T-helper 2 cell treated with Interferon-gamma antibody and Interleukin-4, amounts not matched to agents 5 μg/mL and 100 μg/mL, for 36 hours (primary cell): Measurements from ENCODE around the gene UNC93A.
"Not testable (repeated sequence)": the region's sequence is repeated elsewhere in the genome, so short reads cannot be mapped to it uniquely, and the experiment has no call there.

Experiments used
- DNase-seq: peaks from one replicate; pipeline ENCODE4 v3.0.0; 2021; ENCODE audit warnings: low spot score
- H3K27ac Mint-ChIP-seq: one replicate; pipeline ENCODE4 v1.8.0; 2021; ENCODE audit warnings: mild to moderate bottlenecking, mixed read lengths
- H3K27me3 Mint-ChIP-seq: one replicate; pipeline ENCODE4 v1.8.0; 2021; ENCODE audit warnings: low read depth, mixed read lengths
- H3K36me3 Mint-ChIP-seq: one replicate; pipeline ENCODE4 v1.8.0; 2021; ENCODE audit warnings: low read depth, mixed read lengths
- H3K4me1 Mint-ChIP-seq: one replicate; pipeline ENCODE4 v1.8.0; 2021; ENCODE audit warnings: low read depth, mixed read lengths
- H3K4me3 Mint-ChIP-seq: one replicate; pipeline ENCODE4 v1.8.0; 2022; ENCODE audit warnings: mild to moderate bottlenecking, moderate library complexity, mixed read lengths
- H3K9me3 Mint-ChIP-seq: one replicate; pipeline ENCODE4 v1.8.0; 2021; ENCODE audit warnings: mixed read lengths

UNC93A gene

GRCh38 chr6:167342879-167343610 lies 51.9 kb downstream of the UNC93A start:
- no peaks in the 10 kb centered on the region for H3K36me3 Mint-ChIP-seq
- no peaks in the 10 kb centered on the region for H3K9me3 Mint-ChIP-seq
- no peak overlapping the region for H3K4me3 Mint-ChIP-seq
- H3K27me3 Mint-ChIP-seq: peaks cover 22% of the 10 kb centered on the region
- no peak for DNase-seq
- H3K27ac Mint-ChIP-seq: no peak overlapping the region
- H3K4me1 Mint-ChIP-seq: no peaks in the 10 kb centered on the region

- no peak overlapping the region for H3K27ac Mint-ChIP-seq
- no peaks in the 10 kb centered on the region for H3K9me3 Mint-ChIP-seq
- no peak for DNase-seq
- H3K4me1 Mint-ChIP-seq: peaks cover 5% of the 10 kb centered on the region
- H3K36me3 Mint-ChIP-seq: peaks cover 2% of the 10 kb centered on the region
- peaks cover 40% of the 10 kb centered on the region for H3K27me3 Mint-ChIP-seq
- no peak overlapping the region for H3K4me3 Mint-ChIP-seq
These were observed 54.2 kb downstream of the UNC93A start for GRCh38 chr6:167345348-167345747.

- Mint-ChIP-seq H3K4me1 (peaks cover 5% of the 10 kb centered on the region), H3K36me3 (peaks cover 2% of the 10 kb centered on the region), H3K27ac (no peak overlapping the region), H3K4me3 (no peak overlapping the region), H3K27me3 (peaks cover 40% of the 10 kb centered on the region), H3K9me3 (no peaks in the 10 kb centered on the region)
- no peak for DNase-seq
These were observed 54.8 kb downstream of the UNC93A start for GRCh38 chr6:167345960-167346359.

GRCh38 chr6:167347226-167347625 lies 56.1 kb downstream of the UNC93A start:
- H3K27me3 Mint-ChIP-seq: peaks cover 44% of the 10 kb centered on the region
- H3K4me1 Mint-ChIP-seq: peaks cover 12% of the 10 kb centered on the region
- H3K9me3 Mint-ChIP-seq: no peaks in the 10 kb centered on the region
- H3K36me3 Mint-ChIP-seq: peaks cover 2% of the 10 kb centered on the region
- no peak for DNase-seq
- no peak overlapping the region for H3K4me3 Mint-ChIP-seq
- no peak overlapping the region for H3K27ac Mint-ChIP-seq

GRCh38 chr6:167349631-167350274 lies 58.6 kb downstream of the UNC93A start:
- Mint-ChIP-seq H3K9me3 (peaks cover 3% of the 10 kb centered on the region), H3K4me1 (peaks cover 12% of the 10 kb centered on the region), H3K36me3 (peaks cover 2% of the 10 kb centered on the region), H3K4me3 (peak overlapping the region; percentile 85), H3K27ac (peak overlapping the region; percentile 71), H3K27me3 (peaks cover 49% of the 10 kb centered on the region)
- no peak for DNase-seq

GRCh38 chr6:167350275-167350696 lies 59.2 kb downstream of the UNC93A start:
- H3K36me3 Mint-ChIP-seq: peaks cover 2% of the 10 kb centered on the region
- H3K4me3 Mint-ChIP-seq: peak overlapping the region; percentile 85
- DNase-seq: no peak
- peaks cover 3% of the 10 kb centered on the region for H3K9me3 Mint-ChIP-seq
- peaks cover 12% of the 10 kb centered on the region for H3K4me1 Mint-ChIP-seq
- peaks cover 45% of the 10 kb centered on the region for H3K27me3 Mint-ChIP-seq
- H3K27ac Mint-ChIP-seq: peak overlapping the region; percentile 71

- peaks cover 2% of the 10 kb centered on the region for H3K36me3 Mint-ChIP-seq
- peak; percentile 84 for DNase-seq
- peak overlapping the region; percentile 85 for H3K4me3 Mint-ChIP-seq
- peaks cover 43% of the 10 kb centered on the region for H3K27me3 Mint-ChIP-seq
- H3K4me1 Mint-ChIP-seq: peaks cover 12% of the 10 kb centered on the region
- peak overlapping the region; percentile 87 for H3K27ac Mint-ChIP-seq
- H3K9me3 Mint-ChIP-seq: peaks cover 3% of the 10 kb centered on the region
These were observed 59.9 kb downstream of the UNC93A start for GRCh38 chr6:167350731-167351655.

GRCh38 chr6:167351656-167352345 lies 60.7 kb downstream of the UNC93A start:
- Mint-ChIP-seq H3K27ac (peak overlapping the region; percentile 87), H3K27me3 (peaks cover 40% of the 10 kb centered on the region), H3K9me3 (peaks cover 3% of the 10 kb centered on the region), H3K36me3 (peaks cover 2% of the 10 kb centered on the region), H3K4me3 (peak overlapping the region; percentile 85), H3K4me1 (peaks cover 12% of the 10 kb centered on the region)
- DNase-seq: no peak

- Mint-ChIP-seq H3K27me3 (peaks cover 12% of the 10 kb centered on the region), H3K9me3 (peaks cover 3% of the 10 kb centered on the region), H3K4me1 (peaks cover 2% of the 10 kb centered on the region), H3K4me3 (no peak overlapping the region), H3K27ac (no peak overlapping the region), H3K36me3 (no peaks in the 10 kb centered on the region)
- no peak for DNase-seq
These were observed 65.8 kb downstream of the UNC93A start for GRCh38 chr6:167356874-167357273.

- not testable (repeated sequence) for DNase-seq, H3K36me3 Mint-ChIP-seq, H3K4me1 Mint-ChIP-seq, H3K9me3 Mint-ChIP-seq, H3K4me3 Mint-ChIP-seq, H3K27me3 Mint-ChIP-seq, H3K27ac Mint-ChIP-seq
These were observed 67.3 kb downstream of the UNC93A start for GRCh38 chr6:167358394-167358793.

GRCh38 chr6:167361170-167361569 lies 70.1 kb downstream of the UNC93A start:
- not testable (repeated sequence) for H3K4me1 Mint-ChIP-seq, DNase-seq, H3K9me3 Mint-ChIP-seq, H3K4me3 Mint-ChIP-seq, H3K27me3 Mint-ChIP-seq, H3K36me3 Mint-ChIP-seq, H3K27ac Mint-ChIP-seq
